NK-92 (cell line): ENCODE measurements around the gene LRRC3.

Experiments used
- DNase-seq: peaks from one replicate; lab custom pipeline; 2025; ENCODE audit not compliant: unreplicated experiment; lab: John Stamatoyannopoulos, UW

LRRC3 gene

GRCh38 chr21:44438531-44439210 is 16.6 kb upstream of the LRRC3 start:
- DNase-seq, result no peak

DNA sequence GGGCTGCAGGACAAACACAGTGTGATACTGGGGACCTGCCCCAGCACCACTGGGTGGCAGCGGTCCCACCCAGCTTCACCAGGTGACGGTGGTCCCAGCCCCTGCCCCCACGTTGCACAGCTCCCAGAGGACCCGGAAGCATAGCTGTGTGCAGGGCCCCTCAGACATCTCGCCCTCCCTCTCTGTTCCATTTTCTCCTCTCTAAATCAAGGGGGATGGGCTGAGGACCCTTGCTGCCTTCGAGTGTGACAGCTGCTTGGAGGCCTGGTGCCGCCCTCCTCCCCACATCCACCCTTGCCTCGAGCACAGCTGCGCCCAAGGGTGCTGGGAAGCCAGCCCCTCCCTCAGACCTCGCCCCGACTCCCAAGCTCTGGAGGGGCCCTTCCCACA is 16.1 kb upstream of the LRRC3 start:
- no peak for DNase-seq

GRCh38 chr21:44440241-44441040 is 14.9 kb upstream of the LRRC3 start:
- DNase-seq, result no peak

DNA sequence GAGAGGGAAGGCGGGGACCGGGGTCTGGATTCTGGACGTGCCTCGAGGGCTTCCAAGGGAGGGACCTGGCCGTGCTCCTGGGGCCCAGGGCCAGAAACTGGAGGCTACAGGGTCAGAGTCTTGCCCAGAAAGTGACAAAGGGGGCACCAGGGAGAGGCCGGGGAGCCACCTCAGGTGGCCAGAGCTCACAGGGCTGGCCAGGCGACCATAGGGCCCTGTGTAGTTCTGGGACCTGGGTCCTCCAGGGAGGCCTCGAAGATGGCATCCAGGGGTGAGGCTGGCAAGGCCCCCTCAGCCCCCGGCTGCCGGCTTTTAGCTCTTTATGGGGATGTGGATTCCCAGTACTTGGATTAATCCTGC is 14.3 kb upstream of the LRRC3 start:
- DNase-seq, result no peak

DNA sequence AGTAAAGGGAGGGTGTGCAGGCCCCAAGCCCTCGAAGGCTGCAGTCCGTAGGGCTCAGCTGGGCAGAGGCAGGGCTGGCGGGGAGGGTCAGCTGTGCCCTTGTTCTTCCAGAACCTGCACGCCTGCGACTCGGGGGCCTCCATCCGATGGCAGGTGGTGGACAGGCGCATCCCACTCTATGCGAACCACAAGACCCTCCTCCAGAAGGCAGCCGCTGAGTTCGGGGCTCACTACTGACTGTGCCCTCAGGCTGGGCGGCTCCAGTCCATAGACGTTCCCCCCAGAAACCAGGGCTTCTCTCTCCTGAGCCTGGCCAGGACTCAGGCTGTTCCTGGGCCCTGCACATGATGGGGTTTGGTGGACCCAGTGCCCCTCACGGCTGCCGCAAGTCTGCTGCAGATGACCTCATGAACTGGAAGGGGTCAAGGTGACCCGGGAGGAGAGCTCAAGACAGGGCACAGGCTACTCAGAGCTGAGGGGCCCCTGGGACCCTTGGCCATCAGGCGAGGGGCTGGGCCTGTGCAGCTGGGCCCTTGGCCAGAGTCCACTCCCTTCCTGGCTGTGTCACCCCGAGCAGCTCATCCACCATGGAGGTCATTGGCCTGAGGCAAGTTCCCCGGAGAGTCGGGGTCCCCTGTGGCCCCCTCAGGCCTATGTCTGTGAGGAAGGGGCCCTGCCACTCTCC is 13.6 kb upstream of the LRRC3 start:
- DNase-seq, result no peak

DNA sequence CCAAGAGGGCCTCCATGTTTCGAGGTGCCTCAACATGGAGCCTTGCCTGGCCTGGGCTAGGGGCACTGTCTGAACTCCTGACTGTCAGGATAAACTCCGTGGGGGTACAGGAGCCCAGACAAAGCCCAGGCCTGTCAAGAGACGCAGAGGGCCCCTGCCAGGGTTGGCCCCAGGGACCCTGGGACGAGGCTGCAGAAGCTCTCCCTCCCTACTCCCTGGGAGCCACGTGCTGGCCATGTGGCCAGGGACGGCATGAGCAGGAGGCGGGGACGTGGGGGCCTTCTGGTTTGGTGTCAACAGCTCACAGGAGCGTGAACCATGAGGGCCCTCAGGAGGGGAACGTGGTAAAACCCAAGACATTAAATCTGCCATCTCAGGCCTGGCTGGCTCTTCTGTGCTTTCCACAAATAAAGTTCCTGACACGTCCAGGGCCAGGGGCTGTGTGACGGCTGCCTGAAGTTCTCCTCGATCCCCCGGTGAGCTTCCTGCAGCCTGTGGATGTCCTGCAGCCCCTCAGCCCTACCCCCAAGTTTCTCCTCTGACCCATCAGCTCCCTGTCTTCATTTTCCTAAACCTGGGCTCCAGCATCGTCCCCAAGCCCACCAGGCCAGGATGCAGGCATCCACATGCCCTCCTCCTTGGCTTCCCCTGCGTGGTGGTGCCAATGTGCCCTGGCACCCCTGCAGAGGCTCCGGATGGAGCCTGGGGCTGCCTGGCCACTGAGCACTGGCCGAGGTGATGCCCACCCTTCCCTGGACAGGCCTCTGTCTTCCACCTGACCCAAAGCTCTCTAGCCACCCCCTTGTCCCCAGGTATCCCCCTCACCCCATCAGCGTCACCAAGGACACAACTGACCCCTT is 12.8 kb upstream of the LRRC3 start:
- no peak for DNase-seq

- no peak for DNase-seq
These were observed 11.9 kb upstream of the LRRC3 start for GRCh38 chr21:44443291-44443890.

DNA sequence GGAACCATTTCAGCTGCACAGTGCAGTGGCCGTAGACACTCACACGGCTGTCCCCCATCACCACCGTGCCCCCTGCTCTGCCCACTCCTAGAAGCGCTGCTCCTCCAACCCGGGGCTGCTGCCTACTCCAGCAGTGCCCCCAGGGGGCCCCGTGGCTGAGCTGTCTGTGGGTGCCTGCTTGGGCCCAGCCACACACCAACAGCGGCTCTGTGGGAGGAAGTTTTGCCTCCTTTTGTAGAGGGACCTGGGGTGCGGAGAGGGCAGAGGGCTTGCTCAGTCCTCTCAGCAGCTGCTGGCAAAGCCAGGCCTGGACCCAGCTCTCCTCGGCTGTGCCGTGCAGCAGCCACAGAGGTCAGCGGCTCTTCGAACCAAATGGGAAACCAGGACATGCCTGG is 11.4 kb upstream of the LRRC3 start:
- DNase-seq, result no peak

- no peak for DNase-seq
These were observed 10.9 kb upstream of the LRRC3 start for GRCh38 chr21:44444286-44444931.

DNA sequence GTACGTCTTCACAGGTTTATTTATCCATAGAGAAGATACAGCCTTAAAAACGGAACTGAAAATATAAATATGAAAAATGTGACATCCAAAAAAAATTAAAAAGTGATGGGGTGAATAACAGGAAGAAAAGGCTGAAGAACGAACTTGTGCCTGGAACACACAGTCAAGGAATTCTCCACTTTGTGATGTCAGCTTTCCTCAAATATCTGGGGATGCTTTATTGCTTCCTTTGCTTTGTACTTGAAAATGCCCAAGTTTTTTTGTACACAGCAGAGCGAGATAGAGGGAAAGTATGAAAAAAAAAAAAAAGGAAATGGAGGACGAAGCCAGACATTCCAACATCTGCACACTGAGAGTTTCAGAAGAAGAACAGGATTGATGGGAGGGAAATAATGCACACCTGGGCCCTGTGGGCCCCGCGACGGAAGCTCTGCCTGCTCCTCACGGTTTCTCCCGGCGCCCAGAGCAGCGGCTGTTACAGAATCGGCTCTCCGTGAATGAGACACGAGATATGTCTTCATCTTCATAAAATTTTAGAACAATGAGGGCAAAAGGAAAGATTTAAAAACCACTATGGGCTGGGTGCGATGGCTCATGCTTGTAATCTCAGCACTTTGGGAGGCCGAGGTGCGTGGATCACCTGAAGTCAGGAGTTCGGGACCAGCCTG is 10.0 kb upstream of the LRRC3 start:
- no peak for DNase-seq

DNA sequence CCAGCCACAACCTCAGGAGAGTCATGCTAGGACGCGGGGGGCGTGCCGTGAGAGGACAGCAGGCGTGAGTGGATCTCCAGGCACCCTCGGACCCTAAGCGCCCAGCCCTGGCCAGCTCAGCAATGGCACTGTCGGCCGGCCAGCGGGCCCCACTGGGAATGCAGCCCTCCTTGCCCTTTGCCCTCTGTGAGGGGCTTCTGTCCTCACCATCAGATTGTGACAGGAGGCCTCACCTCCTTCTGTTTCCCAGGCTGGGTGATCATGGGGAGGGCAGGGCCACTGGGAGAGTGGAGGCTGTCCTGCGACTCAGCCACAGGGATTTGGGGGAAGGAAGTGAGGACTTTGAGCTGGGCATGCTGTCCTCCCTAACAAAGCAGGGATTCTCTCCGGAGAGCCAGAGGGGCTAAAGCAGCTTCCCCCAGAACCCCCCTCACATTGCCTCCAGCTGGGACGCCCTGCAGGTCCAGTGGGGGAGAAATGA is 6.6 kb upstream of the LRRC3 start:
- DNase-seq, result no peak

DNA sequence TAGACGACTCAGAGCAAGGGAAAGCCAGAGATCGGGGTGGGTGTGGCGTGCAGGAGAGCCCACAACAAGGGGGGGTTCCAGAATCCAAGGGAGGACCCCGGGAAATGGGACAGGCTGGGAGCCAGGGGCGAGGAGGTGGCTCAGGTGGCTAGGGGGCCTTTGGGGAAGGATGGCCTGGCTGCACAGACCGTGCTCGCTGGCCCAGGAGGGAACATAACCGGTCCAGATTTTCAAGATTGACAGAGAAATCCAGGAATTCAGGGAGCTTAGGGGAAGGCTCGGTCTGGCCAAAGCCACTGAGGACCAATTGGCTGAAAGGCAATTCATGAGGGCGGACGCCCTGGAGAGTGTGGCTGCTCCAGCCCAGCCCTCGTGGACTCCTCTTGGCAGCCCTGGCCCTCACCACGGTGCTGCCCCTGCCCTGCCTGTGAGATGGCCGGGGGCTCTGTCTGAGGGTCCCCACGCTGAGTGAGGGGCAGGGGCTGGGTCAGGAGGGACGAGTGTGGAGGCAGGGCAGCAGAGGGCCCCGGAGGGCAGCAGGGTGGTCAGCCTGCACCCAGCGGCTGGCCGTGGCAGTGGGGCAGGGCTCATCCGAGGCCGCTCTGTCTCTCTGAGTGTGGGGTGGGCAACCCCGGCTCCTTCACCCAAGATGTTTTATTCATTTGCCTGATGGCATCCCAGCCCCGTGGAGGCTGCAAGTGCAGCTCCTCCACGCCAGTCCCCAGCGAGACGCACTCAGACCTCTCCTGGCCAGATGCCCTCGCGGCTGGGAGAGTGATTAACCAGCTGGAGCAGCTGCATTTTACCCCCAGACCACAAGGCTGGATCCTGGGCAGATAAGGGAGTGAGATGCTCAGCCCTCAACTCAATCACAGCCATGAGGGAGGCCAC is 5.6 kb upstream of the LRRC3 start:
- DNase-seq, result no peak

- DNase-seq, result no peak
These were observed 4.9 kb upstream of the LRRC3 start for GRCh38 chr21:44450402-44450801.

GRCh38 chr21:44450999-44451398 is 4.3 kb upstream of the LRRC3 start:
- DNase-seq, result no peak

GRCh38 chr21:44453120-44453519 is 2.2 kb upstream of the LRRC3 start:
- no peak for DNase-seq

DNA sequence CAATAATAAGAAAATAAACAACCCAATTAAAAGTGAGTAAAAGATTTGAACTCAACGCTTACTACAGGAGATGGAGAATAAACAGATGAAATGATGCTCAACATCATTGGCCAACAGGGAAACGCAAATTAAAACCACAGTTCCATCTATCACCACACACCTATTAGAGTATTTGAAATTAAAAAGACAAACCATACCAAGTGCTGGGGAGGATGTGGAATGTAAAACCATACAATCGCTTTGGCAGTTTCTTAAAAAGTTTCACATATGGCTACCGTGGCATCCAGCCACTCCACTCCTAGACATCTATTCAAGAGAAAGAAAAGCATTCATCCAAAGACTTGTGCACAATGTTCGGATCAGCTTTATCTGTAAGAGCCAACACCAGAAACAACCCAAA is 1.3 kb upstream of the LRRC3 start:
- no peak for DNase-seq

GRCh38 chr21:44455524-44456213 is 359 bp downstream of the LRRC3 start:
- DNase-seq, result no peak
